HEK293T (cell line): Measurements from ENCODE around the gene GRID1.

Experiments
- FOXM1 ChIP-seq: fragments of 450-650 bp; IDR thresholded peaks from 2 replicates; pipeline ENCODE4 v1.6.1; 2017; ENCODE audit warnings: mild to moderate bottlenecking, borderline replicate concordance
- NFRKB ChIP-seq: fragments of 450-650 bp; IDR thresholded peaks from 2 replicates; pipeline ENCODE4 v1.6.1; 2016; ENCODE audit warnings: mild to moderate bottlenecking, moderate library complexity
- SP1 ChIP-seq: fragments of 450-650 bp; IDR thresholded peaks from 2 replicates; pipeline ENCODE4 v1.6.1; 2017

DNA sequence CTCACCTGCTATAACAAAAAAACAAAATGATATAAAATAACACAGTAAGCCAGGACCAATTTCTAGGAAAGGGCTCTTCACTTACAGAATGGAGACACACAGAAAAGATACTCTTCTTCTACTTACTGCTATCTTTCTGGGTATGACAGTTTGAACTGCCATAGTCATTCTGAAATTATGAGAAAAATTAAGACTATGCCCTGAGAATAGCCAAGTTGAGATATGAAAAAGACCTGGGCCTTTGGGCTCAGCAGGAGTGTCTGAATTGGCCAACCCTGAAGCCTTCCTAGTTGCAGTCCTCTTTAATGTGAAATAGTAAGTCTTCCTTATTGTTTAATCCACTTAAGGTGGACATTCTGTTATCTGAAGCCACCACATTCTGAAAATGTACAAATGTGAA is 519.5 kb downstream of the GRID1 start:
- TF ChIP-seq SP1 (no peak), NFRKB (no peak), FOXM1 (no peak)
